Ovary (tissue), 3 donors: Measurements from ENCODE around the gene ARID5A.

ENCODE experiments used
- EP300 ChIP-seq: sonication (generic); formaldehyde crosslinking; IDR thresholded peaks from one replicate; pipeline ENCODE4 v1.6.1; 2017; ENCODE audit warnings: antibody characterized with exemption
- POLR2A ChIP-seq: fragments of 450-650 bp; IDR thresholded peaks from one replicate; pipeline ENCODE4 v1.6.1; 2017; ENCODE audit warnings: antibody characterized with exemption, mild to moderate bottlenecking, moderate library complexity
- TF ChIP-seq, protein P1 (sequence below), 3 donors: fragments of 450-650 bp in 2 of 3; fragments of 200-600 bp in 1 of 3; IDR thresholded peaks; one replicate each; pipeline versions ENCODE4 v1.5.1 to v1.8.0; 2016 to 2022; ENCODE audit warnings: antibody characterized with exemption in 3 of 3, mild to moderate bottlenecking in 1 of 3
- donor health status: DM: no; HTN: no; CAD: no.

GRCh38 chr2:96546321-96546720, 9.8 kb downstream of the ARID5A start:
- TF ChIP-seq, protein P1, sequence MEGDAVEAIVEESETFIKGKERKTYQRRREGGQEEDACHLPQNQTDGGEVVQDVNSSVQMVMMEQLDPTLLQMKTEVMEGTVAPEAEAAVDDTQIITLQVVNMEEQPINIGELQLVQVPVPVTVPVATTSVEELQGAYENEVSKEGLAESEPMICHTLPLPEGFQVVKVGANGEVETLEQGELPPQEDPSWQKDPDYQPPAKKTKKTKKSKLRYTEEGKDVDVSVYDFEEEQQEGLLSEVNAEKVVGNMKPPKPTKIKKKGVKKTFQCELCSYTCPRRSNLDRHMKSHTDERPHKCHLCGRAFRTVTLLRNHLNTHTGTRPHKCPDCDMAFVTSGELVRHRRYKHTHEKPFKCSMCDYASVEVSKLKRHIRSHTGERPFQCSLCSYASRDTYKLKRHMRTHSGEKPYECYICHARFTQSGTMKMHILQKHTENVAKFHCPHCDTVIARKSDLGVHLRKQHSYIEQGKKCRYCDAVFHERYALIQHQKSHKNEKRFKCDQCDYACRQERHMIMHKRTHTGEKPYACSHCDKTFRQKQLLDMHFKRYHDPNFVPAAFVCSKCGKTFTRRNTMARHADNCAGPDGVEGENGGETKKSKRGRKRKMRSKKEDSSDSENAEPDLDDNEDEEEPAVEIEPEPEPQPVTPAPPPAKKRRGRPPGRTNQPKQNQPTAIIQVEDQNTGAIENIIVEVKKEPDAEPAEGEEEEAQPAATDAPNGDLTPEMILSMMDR (IDR thresholded peaks at IDR 0.05), result no peak
- TF ChIP-seq POLR2A (no peak), EP300 (no peak)
